Astrocyte of the cerebellum (primary cell): Measurements from ENCODE around the gene CD109.

Source experiments
- DNase-seq: peaks from one replicate; pipeline ENCODE4 v3.0.0-alpha.2; 2011; ENCODE audit warnings: low read depth
- H3K4me3 ChIP-seq: 2 replicates; pipeline ENCODE4 v1.5.1; 2011; ENCODE audit warnings: mild to moderate bottlenecking, low read depth, low read length, moderate library complexity
- CTCF ChIP-seq: IDR thresholded peaks from 2 replicates; pipeline ENCODE4 v1.5.1; 2012; ENCODE audit warnings: low read length, low read depth, moderate library complexity, mild to moderate bottlenecking; ENCODE audit errors: missing control alignments
- in situ Hi-C: cut with HindIII; loops from 2 replicates; pipeline ENCODE4 v1.10.0; 2017; ENCODE audit warnings: low sequenced_read_pairs

CD109 gene

GRCh38 chr6:73655341-73655917 is 40.6 kb upstream of the CD109 start:
- no peak for TF ChIP-seq CTCF
- in situ Hi-C loops = no loop called here
- H3K4me3 ChIP-seq = no peak overlapping the region
- DNase-seq = no peak

- no peak for TF ChIP-seq CTCF
- H3K4me3 ChIP-seq = no peak overlapping the region
- no peak for DNase-seq
- in situ Hi-C loops = no loop called here
Observed at GRCh38 chr6:73656531-73657145, 39.4 kb upstream of the CD109 start.

- in situ Hi-C loops = no loop called here
- no peak for DNase-seq
- H3K4me3 ChIP-seq = no peak overlapping the region
- no peak for TF ChIP-seq CTCF
Observed at GRCh38 chr6:73657201-73657600, 38.8 kb upstream of the CD109 start.

GRCh38 chr6:73664701-73665100 is 31.3 kb upstream of the CD109 start:
- no peak for TF ChIP-seq CTCF
- DNase-seq = no peak
- no peak overlapping the region for H3K4me3 ChIP-seq
- in situ Hi-C loops = no loop called here

- in situ Hi-C loops = no loop called here
- H3K4me3 ChIP-seq = no peak overlapping the region
- no peak for TF ChIP-seq CTCF
- DNase-seq = no peak
Observed at GRCh38 chr6:73665686-73666319, 30.2 kb upstream of the CD109 start.

GRCh38 chr6:73666393-73666792 is 29.6 kb upstream of the CD109 start:
- no peak for DNase-seq
- in situ Hi-C loops = no loop called here
- no peak for TF ChIP-seq CTCF
- H3K4me3 ChIP-seq = no peak overlapping the region
